ENCODE results near the gene RAB31. TPM values are rescaled to one million over a fixed set of nuclear protein-coding genes. Genes with fewer than 3 reads are reported as not detected.

The RAB31 gene
- total RNA-seq, 1 donor from 2014 or later = 44.2 TPM

DNA sequence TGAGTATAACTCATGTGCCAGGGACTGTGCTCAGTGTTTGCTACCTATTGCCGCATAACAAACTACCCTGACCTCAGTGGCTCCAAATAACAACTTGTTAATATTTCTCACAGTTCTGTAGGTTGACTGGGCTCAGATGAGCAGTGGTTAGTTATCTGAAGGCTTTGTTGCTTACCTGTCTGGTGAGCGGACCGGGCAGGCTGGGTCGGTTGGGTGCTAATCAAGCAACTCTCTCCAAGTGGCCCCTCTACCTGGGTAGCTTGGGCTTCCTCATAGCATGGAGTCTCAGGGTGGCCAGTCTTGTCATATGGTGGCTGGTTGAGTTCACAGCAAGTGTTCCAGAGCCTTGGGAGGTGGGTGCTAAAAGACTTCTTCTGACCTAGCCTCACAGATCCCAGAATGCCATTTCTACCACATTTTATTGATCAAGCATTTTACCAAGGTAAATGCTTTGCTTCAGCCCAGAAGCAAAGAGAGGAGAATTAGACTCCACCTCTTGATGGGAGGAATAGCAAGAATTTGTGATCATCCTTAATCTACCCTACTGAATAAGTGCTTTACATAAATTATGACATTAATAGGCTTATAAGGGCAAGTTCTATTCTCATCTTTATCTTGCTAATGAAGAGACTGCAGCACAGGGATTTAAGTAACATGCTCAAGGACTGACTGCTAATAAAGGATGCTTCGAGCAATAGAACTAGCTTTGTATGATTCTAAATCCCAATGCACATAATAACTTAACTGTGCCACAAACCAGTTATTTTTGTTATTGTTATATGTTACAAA lies 16.9 kb downstream of the RAB31 start:
- no peaks in the 10 kb centered on the region for H3K27me3 ChIP-seq (ENCODE audit: control insufficient read depth, insufficient read depth, low read length)
- no peak overlapping the region for H3K4me3 ChIP-seq (ENCODE audit: low read depth, low read length)
- TF ChIP-seq, protein P1, sequence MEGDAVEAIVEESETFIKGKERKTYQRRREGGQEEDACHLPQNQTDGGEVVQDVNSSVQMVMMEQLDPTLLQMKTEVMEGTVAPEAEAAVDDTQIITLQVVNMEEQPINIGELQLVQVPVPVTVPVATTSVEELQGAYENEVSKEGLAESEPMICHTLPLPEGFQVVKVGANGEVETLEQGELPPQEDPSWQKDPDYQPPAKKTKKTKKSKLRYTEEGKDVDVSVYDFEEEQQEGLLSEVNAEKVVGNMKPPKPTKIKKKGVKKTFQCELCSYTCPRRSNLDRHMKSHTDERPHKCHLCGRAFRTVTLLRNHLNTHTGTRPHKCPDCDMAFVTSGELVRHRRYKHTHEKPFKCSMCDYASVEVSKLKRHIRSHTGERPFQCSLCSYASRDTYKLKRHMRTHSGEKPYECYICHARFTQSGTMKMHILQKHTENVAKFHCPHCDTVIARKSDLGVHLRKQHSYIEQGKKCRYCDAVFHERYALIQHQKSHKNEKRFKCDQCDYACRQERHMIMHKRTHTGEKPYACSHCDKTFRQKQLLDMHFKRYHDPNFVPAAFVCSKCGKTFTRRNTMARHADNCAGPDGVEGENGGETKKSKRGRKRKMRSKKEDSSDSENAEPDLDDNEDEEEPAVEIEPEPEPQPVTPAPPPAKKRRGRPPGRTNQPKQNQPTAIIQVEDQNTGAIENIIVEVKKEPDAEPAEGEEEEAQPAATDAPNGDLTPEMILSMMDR (IDR thresholded peaks at IDR 0.05; ENCODE audit: insufficient read depth, low read length, poor library complexity, severe bottlenecking) = no peak
- no peaks in the 10 kb centered on the region for H3K36me3 ChIP-seq (ENCODE audit: control insufficient read depth, insufficient read depth, low read length)
- no peak for DNase-seq (ENCODE audit: low read depth)

DNA sequence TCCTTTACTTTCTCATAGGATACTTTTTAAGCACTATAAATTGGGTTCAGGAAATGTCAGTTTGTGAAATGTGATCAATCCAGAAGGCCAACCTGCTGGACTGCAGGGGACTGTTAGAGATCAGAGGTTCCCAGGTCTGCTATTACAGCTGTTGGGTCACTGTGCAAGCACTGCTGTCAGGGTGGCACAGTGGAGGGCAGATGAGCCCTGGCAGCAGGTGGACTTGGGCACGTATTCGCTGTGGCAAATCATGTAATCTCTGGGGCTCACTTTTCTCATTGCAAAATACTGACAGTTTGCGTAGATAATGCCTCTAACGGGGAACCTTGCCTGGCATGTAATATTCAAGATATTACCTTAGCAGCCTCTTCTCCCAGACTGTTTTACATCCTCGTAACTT lies 18.1 kb downstream of the RAB31 start:
- H3K4me3 ChIP-seq (ENCODE audit: low read depth, low read length) = no peak overlapping the region
- DNase-seq (ENCODE audit: low read depth) = no peak
- H3K36me3 ChIP-seq (ENCODE audit: control insufficient read depth, insufficient read depth, low read length) = no peaks in the 10 kb centered on the region
- H3K27me3 ChIP-seq (ENCODE audit: control insufficient read depth, insufficient read depth, low read length) = no peaks in the 10 kb centered on the region
- TF ChIP-seq, protein P1 (IDR thresholded peaks at IDR 0.05; ENCODE audit: insufficient read depth, low read length, poor library complexity, severe bottlenecking) = no peak

DNA sequence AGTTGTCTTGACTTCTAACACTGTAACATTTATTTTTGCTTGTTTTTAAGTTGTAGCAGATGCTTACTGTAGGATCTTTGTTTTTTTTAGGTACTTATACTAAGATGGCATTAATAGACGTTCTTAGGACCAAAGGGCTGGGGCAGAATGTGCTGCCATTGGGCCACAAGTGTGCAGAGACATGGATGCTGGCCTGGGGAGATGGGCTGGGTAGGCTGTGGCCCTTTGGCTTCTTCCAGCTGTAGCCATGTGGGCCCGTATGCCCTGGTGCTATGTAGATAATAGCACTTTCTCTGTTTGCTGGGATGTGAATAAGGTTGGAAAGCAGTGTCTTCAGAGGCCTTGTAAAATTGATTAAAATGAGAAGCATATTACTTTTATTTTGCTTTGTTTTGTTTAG lies 18.8 kb downstream of the RAB31 start:
- Histone ChIP-seq H3K36me3 (ENCODE audit: control insufficient read depth, insufficient read depth, low read length) (no peaks in the 10 kb centered on the region), H3K4me3 (ENCODE audit: low read depth, low read length) (no peak overlapping the region), H3K27me3 (ENCODE audit: control insufficient read depth, insufficient read depth, low read length) (no peaks in the 10 kb centered on the region)
- TF ChIP-seq, protein P1 (IDR thresholded peaks at IDR 0.05; ENCODE audit: insufficient read depth, low read length, poor library complexity, severe bottlenecking) = no peak
- DNase-seq (ENCODE audit: low read depth) = no peak

DNA sequence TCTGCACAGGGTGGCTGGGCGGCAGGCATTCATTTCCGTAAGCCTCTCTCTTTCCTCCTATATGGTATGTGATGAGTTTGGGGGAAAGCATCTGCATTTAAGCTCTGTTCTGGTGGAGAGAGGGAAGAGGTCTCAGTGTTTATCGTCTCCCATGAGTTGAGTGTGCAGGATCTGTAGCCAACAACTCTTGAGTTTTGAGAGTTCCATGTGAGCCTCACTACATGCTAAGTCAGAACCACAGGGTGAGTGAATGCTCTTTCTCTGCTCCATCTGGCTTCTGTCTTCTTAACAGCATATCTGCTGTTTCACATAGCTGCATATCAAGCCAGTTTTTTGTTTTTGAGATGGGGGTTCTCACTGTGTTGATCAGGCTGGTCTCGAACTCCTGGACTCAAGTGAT lies 22.7 kb downstream of the RAB31 start:
- no peaks in the 10 kb centered on the region for H3K36me3 ChIP-seq (ENCODE audit: control insufficient read depth, insufficient read depth, low read length)
- no peak for DNase-seq (ENCODE audit: low read depth)
- no peaks in the 10 kb centered on the region for H3K27me3 ChIP-seq (ENCODE audit: control insufficient read depth, insufficient read depth, low read length)
- TF ChIP-seq, protein P1 (IDR thresholded peaks at IDR 0.05; ENCODE audit: insufficient read depth, low read length, poor library complexity, severe bottlenecking) = no peak
- H3K4me3 ChIP-seq (ENCODE audit: low read depth, low read length) = no peak overlapping the region

DNA sequence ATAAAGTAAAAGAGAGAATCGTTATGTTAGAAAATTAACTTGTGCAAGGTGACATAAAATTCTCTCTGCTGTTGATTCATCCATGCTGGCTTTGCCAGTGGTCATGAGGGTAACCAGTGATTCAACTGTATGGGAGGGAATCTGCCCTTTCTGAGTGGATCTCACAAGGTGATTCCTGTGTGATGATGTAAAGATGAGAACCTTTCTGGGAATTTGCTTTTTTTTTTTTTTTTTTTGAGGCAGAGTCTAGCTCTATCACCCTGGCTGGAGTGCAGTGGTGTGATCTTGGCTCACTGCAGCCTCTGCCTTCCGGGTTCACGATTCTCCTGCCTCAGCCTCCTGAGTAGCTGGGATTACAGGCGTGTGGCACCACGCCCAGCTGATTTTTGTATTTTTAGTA lies 23.3 kb downstream of the RAB31 start:
- TF ChIP-seq, protein P1 (IDR thresholded peaks at IDR 0.05; ENCODE audit: insufficient read depth, low read length, poor library complexity, severe bottlenecking) = no peak
- no peak overlapping the region for H3K4me3 ChIP-seq (ENCODE audit: low read depth, low read length)
- H3K36me3 ChIP-seq (ENCODE audit: control insufficient read depth, insufficient read depth, low read length) = no peaks in the 10 kb centered on the region
- DNase-seq (ENCODE audit: low read depth) = peak; percentile 92
- no peaks in the 10 kb centered on the region for H3K27me3 ChIP-seq (ENCODE audit: control insufficient read depth, insufficient read depth, low read length)

DNA sequence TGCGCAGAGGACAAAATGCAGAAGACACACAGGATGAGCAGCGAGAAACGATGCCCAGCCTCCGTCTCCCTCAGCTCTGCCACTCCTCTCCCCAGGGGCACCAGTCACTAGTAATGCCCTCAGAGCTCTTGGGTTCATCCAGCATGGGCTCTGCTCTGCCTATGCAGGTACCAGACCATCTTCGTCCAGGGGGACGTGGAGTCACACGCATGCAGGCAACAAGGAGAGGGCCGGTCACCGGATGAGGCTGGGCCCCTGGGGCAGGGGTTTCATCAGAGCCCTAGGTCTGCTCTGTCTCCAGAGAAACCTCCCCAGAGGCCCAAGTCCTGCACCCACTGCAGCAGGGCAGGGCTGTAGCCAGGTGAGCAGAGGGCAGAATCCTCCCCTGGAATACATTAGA lies 23.9 kb downstream of the RAB31 start:
- TF ChIP-seq, protein P1 (IDR thresholded peaks at IDR 0.05; ENCODE audit: insufficient read depth, low read length, poor library complexity, severe bottlenecking) = no peak
- no peak for DNase-seq (ENCODE audit: low read depth)

More for the DNA sequence above, 23.9 kb downstream of the RAB31 start:
- Histone ChIP-seq H3K36me3 (ENCODE audit: control insufficient read depth, insufficient read depth, low read length) (no peaks in the 10 kb centered on the region), H3K27me3 (ENCODE audit: control insufficient read depth, insufficient read depth, low read length) (no peaks in the 10 kb centered on the region), H3K4me3 (ENCODE audit: low read depth, low read length) (no peak overlapping the region)
